ENCODE measurements around the gene GPRASP2.

The GPRASP2 gene

DNA sequence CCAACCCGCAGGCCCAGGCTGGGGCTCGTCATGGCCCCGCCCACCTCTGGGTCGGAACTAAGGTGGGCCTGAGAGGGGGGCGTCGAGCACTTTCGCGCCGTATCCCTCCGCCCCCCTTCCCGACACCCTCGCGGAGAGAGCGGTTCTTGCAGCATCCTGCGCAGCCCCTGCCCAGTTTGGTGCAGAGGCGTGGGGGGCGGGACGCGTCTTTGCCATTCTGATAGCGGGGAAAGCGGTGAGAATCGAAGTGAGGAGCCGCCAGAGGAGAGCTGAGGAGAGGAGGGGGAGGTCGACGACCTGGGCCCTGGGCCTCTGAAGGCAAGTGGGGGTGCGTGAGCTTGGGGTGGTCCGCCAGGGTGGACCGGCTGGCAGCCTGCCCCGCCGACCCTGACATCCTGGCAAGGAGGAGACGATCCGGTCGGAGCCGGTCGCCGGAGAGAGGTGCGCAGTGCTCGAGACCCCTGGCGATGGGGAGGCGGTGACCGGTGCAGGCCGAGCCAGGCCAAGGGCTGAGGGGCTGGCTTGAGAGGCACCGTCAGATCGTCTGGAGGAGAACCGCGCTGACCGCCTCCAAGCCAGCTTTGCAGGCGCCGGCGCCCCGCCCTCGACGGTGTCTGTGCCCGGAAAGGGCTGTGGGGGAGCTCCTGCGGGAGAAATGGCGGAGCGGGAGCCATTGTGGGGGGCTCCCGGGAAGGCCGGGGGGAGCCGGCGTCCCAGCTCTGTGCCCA, 33.8 kb downstream of the GPRASP2 start:
- peak; percentile 57 for DNase-seq

DNA sequence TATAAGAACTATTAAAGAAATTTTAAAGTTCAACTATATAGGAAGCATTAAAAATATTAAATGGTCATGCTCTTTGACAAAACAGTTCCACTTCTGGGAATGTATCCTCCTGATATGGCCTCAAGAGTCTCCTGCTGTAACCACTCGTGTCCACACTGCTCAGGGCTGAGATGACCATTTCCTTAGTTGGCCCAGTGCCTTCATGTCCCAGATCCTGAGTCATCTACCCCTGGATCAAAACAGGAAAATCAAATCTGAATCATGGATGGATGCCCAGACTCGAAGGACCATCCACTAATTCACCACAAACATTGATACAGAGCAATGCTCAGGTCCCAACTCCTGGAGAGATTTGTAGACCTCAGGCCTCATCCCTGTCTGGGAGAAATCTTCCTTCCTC, 53.0 kb downstream of the GPRASP2 start:
- DNase-seq, result no peak

GRCh38 chrX:102765809-102766208, 53.6 kb downstream of the GPRASP2 start:
- DNase-seq, result no peak

GRCh38 chrX:102767287-102767686, 55.0 kb downstream of the GPRASP2 start:
- DNase-seq, result no peak

Measured in islet precursor cell (in vitro differentiated cells).